DLD1 (cell line): ENCODE measurements around the gene FERMT1.
"Not testable (repeated sequence)": the region's sequence is repeated elsewhere in the genome, so short reads cannot be mapped to it uniquely, and the experiment has no call there.

Experiments
- in situ Hi-C: cut with HindIII; loops from 2 replicates; pipeline ENCODE4 v1.10.0; 2017; ENCODE audit warnings: low sequenced_read_pairs

FERMT1 gene

GRCh38 chr20:6115221-6115895 is 7.5 kb downstream of the FERMT1 start:
- in situ Hi-C loops, result no loop called here

DNA sequence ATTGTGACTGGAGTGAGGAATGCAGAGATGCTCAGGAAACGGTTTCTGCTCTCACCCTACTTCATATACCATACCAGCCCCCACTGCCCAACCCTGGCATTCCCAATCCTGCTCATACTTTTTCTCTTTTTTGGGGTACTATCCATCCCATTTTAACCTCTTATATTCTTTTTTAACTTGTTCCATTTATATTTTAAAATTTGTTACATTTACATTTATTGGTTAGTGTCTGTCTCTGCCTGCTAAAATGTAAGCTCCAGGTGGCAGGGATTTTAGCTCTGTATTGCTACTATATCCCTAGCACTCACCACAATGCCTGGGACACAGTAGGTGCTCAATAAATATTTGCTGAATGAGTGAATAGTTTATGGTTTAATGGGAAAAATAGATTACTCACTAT is 8.1 kb downstream of the FERMT1 start:
- in situ Hi-C loops, result no loop called here

DNA sequence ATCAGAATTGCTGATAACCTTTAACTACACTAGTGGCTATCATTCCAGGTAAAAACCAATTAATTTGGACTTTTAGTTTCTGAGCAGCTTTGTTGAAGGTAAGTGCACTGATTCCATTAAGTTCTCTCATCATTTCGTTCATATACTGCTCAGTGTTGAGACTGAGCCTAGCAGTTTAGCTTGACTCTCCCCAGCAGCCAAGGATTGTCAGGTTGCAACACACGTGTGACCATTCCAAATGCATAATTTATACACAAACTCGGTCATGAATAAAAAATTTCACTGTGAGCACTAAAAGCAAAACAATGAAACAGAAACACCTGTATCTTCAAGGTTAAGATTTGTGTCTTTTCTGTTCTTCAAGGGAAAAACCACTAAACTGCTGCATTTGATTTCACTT is 8.9 kb downstream of the FERMT1 start:
- in situ Hi-C loops, result no loop called here

- in situ Hi-C loops, result not testable (repeated sequence)
Observed at GRCh38 chr20:6112965-6113364, 9.9 kb downstream of the FERMT1 start.

DNA sequence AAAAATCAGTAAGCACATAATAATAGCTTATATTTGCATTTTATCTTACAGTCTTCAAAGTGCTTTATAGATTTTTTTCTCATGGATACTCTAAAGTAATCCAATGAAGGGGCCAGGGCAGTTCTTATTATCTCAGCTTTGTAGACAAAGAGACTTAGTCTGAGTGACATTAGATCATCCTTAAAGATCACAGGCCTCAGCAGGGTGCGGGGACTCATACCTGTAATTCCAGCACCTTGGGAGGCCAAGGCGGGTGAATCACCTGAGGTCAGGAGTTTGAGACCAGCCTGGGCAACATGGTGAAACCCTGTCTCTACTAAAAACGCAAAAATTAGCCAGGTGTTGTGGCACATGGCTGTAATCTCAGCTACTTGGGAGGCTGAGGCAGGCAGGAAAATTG is 14.5 kb downstream of the FERMT1 start:
- in situ Hi-C loops, result no loop called here

- in situ Hi-C loops, result no loop called here
Observed at GRCh38 chr20:6104493-6105188, 18.2 kb downstream of the FERMT1 start.

- in situ Hi-C loops, result no loop called here
Observed at GRCh38 chr20:6103301-6103700, 19.5 kb downstream of the FERMT1 start.

DNA sequence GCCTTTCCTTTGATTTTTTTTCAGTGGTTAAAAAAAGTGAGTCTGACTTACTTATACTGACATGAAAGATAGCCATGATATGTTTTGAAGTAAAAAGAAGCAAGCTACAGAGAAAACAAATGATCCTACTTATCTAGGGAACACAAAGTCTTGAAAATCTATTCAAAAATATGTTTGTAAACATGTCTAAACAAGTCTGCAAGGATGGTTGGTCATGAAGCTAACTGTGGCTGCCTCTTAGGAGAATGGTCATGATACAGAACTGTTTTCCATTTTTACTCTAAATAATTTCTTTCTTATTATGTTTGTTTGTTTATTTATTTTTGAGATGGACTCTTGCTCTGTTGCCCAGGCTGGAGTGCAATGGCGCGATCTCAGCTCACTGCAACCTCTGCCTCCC is 21.5 kb downstream of the FERMT1 start:
- in situ Hi-C loops, result no loop called here

DNA sequence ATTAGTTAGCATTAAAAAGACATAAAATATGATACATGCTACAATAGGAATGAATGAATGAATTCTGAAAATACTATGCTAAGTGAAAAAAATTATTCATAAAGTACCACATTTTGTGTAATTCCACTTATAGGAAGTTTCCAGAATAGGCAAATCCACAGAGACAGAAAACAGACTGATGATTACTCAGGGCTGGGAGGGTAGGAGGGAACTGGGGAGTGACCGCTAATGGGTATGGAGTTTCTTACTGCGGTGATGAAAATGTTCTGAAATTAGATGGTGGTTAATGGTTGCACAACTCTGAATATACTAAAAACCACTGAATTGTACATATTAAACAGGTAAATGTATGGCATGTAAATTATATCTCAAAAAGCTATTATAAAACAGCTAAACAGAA is 22.6 kb downstream of the FERMT1 start:
- in situ Hi-C loops, result no loop called here

DNA sequence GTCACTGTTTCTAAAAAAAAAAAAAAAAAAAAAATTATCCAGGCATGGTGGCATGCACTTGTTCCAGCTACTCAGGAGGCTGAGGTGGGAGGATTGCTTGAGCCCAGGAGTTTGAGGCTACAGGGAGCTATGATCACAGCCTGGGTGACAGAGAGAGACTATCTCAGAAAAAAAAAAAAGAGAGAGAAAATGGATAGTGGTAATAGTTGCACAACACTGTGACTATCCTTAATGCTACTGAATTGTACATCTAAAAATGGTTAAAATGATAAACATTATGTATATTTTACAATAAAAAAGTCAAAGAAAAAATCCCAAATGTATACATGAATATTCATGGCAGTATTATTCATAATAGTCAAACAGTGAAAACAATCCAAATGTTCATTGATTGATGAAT is 23.0 kb downstream of the FERMT1 start:
- in situ Hi-C loops, result no loop called here

DNA sequence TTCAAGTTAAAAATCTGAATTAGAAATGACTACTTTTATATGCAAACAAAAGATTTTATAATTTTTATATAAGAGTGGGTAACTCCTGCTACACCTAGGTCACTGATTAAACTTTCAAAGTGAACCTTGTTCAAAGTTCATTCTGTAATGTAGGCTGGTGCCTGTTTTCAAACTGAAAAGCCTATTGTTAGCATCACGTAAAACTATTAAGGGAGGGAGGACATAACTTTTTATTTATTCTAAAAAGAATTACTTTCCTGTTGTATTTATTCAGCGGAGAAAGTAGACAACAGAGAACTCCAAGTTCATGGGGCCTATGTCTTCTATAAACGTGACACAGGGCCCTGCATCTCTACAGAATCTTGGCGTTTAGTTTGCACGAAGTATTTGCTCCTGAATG is 27.4 kb downstream of the FERMT1 start:
- in situ Hi-C loops, result no loop called here

- in situ Hi-C loops, result no loop called here
Observed at GRCh38 chr20:6094565-6094964, 28.3 kb downstream of the FERMT1 start.

GRCh38 chr20:6094063-6094462 is 28.8 kb downstream of the FERMT1 start:
- in situ Hi-C loops, result no loop called here

DNA sequence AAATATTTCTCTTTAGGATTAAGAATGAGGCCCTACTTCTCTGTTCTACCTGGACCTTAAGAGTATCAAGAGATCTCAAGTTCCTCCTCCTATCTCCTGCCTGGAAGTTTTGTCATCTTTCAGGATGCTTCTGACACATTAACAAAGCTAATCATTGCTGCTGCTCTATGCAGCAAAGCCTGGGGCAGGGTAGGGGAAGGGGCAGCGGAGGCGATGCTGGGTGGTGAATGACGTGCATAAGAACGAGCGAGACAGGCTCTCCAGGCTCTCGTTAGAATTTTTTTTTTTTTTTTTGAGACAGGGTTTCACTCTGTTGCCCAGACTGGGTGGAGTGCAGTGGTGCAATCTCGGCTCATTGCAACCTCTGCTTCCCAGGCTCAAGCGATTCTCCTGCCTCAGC is 31.2 kb downstream of the FERMT1 start:
- in situ Hi-C loops, result no loop called here

GRCh38 chr20:6086868-6087267 is 36.0 kb downstream of the FERMT1 start:
- in situ Hi-C loops, result no loop called here

GRCh38 chr20:6083926-6084325 is 38.9 kb downstream of the FERMT1 start:
- in situ Hi-C loops, result no loop called here

GRCh38 chr20:6081236-6081635 is 41.6 kb downstream of the FERMT1 start:
- in situ Hi-C loops, result no loop called here

DNA sequence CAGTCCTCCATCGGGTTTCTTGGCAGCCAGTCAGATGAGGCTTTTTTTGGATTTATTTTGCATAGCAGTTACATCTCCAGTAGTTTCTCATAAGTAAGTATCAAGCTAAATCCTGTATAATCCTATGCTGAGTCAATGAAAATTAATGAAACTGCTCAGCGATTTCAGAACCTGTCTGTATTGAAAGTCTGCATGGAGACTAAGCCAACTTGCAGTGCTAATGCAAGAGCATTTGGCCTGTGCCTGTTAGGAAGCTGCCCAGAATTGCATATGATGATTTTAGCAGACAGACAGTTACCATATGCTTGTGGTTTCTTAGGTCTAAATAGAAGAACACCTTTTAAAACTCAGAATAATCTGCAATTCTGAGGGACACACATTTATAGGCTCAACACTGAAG is 43.8 kb downstream of the FERMT1 start:
- in situ Hi-C loops, result no loop called here

DNA sequence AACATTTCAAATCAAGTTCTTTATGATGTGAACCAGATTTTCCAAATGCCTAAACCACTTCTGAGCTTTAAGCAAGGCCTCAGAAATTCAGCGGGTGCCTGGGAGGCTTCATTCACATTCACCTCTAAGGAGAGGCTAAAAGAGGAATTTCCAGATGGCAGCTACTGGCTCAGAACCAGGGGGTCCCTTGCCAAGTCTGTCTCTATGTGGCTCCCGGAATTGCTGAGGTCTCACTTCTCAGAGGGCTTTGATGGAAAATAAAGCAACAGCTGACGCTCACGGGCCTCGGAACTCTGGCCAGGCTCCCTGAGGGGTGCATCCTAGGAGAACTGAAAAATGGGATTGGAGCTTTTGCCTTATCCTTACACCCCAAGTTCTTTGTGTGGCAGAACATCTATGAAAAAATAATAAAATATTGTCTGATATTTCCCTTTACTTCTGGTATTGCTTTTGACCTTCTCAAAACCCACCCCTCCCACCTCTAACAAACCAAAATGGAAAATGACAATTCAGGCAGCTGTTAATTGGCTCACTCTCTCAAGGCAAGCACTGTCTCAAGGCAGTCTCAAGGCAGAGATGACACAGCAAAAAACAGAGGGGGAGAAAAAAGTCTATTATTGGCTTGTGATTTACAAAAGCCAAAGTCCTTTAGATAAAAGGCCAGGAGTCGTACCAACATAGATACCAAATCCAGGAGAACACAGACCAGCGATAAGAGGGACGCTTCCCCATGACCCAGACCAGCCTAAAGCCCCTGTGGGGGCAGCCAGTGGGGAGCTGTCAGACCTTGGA is 47.2 kb downstream of the FERMT1 start:
- in situ Hi-C loops, result no loop called here

DNA sequence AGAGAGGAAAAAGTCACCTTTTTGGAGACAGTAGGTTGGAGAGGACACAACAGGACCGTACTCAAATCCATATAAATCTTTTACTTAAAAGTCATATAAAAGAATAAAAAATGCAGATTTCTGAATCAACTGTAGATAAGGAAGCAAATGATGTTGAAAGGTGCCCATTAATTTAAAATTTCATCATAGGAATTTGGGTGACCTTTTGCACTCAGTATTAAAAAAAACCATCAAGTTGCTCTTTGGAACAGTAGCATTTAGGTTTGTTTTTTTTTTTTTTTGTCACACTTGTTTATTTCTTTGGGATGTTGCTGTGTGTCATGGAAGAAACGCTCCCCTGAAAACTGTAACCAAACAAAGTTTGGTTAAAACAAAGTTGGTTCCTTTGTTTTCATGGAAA is 48.0 kb downstream of the FERMT1 start:
- in situ Hi-C loops, result no loop called here

GRCh38 chr20:6074145-6074561 is 48.7 kb downstream of the FERMT1 start:
- in situ Hi-C loops, result no loop called here
